HCEC 1CT (cell line): Measurements from ENCODE around the gene PTK7.
"Not testable (repeated sequence)": the region's sequence is repeated elsewhere in the genome, so short reads cannot be mapped to it uniquely, and the experiment has no call there.

Experiments used
- DNase-seq: peaks from one replicate; pipeline ENCODE4 v3.0.0-alpha.2; 2017

Gene PTK7

GRCh38 chr6:43120944-43121913 lies 45.1 kb downstream of the PTK7 start:
- DNase-seq, result peak; percentile 97

GRCh38 chr6:43122146-43122545 lies 46.0 kb downstream of the PTK7 start:
- DNase-seq, result no peak

DNA sequence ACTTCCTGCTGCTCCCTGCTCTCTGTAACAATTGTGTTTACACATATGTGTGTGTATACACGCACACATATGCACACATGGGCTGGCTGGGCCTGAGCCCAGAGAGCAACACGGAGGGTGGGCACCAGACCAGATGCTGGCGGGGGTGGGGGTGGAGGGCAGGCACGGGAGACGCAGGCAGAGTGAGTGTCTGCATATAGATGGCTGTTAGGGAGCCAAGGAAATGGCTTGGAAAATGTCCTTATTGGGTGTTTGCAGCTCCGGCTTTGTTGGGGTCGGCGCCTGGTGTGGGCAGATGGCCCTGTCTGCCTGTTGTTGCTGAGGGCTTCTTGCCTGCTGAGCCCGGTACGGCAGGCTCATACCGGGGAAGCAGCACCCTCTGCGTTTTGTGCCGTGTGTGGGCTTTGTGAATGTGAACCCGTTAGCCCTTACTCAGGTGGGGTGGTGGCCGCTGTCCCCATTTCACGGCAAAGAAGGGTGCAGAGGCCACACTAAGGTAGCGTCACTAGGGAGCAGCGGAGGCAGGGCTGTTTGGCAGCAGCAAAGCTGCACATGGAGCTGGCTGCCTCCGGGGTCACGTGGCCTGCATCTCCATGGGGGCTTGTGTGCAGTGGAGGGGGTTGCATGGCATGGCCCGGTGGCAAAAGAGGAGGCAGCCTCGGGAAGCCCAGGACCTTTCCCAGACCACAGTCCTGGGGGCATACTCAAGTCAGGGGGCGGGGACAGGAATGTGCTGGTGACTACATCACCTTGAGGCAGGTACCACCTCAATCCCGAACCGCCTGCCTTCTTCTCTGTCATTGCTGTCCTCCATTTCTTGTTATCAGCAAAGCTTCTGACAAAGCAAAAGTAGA lies 47.6 kb downstream of the PTK7 start:
- DNase-seq, result no peak

- DNase-seq, result no peak
Observed at GRCh38 chr6:43124481-43124880, 48.4 kb downstream of the PTK7 start.

GRCh38 chr6:43125119-43125518 lies 49.0 kb downstream of the PTK7 start:
- no peak for DNase-seq

- no peak for DNase-seq
Observed at GRCh38 chr6:43125555-43125954, 49.4 kb downstream of the PTK7 start.

DNA sequence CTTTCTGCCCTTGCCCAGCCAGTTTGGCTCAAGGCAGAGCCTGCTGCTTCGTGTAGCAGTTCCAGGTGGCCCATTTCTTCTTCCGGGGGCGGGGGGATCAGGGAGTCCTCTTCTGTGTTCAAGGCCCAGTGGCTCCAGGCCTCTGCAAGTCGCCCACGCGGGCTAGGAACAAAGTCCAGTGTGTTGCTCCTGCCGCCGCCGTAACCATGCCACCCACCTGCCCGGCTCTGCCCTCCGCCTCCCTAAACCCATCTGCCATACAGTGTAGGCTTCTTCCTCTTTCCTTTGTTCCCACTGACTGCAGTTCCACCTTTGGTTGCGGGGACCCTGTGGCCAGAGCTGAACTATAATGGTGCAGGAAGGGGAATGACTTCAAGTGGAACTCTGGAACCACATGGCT lies 51.1 kb downstream of the PTK7 start:
- no peak for DNase-seq

DNA sequence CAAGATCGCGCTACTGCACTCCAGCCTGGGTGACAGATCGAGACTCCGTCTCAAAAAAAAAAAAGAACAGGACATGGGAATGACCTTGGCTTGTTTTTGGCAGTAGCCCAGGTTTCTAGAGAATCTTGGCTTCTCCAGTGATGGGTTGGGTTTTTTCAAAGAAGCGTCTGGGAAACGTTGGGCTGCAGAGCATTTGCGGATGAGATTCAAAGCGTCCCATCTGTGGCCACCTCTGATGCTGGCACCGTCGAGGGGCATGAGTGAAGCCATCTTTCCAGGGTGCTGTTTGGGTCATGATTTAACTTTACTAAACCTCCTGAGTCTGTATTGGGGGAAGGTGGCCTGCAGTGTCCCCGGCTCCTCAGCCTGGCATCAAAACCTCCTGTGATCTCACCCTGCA lies 51.8 kb downstream of the PTK7 start:
- no peak for DNase-seq

GRCh38 chr6:43128926-43129325 lies 52.8 kb downstream of the PTK7 start:
- no peak for DNase-seq

GRCh38 chr6:43129434-43130194 lies 53.5 kb downstream of the PTK7 start:
- DNase-seq, result peak; percentile 12

DNA sequence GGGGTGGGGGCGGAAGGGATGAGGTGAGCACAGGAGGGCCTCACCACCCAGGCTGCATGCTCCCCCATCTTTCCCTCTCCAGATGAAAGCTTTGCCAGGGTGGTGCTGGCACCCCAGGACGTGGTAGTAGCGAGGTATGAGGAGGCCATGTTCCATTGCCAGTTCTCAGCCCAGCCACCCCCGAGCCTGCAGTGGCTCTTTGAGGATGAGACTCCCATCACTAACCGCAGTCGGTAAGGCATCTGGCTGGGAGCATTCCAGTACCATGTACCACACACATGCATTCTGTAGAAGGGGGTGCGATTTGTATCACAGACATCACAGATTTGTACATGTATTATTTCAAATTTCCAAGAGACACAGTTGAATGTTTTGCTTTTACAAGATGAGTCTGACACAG lies 54.3 kb downstream of the PTK7 start:
- DNase-seq, result no peak

DNA sequence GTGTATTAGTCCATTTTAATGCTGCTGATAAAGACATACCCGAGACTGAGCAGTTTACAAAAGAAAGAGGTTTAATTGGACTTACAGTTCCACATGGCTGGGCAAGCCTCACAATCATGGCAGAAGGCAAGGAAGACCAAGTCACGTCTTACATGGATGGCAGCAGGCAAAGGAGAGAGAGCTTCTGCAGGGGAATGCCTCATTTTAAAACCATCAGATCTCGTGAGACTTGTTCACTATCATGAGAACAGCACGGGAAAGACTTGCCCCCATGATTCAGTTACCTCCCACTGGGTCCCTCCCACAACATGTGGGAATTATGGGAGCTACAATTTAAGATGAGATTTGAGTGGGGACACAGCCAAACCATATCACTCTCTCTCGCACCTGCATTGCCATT lies 55.3 kb downstream of the PTK7 start:
- DNase-seq, result not testable (repeated sequence)

- no peak for DNase-seq
Observed at GRCh38 chr6:43138267-43138666, 62.2 kb downstream of the PTK7 start.

- not testable (repeated sequence) for DNase-seq
Observed at GRCh38 chr6:43139973-43140372, 63.9 kb downstream of the PTK7 start.

GRCh38 chr6:43141644-43142043 lies 65.5 kb downstream of the PTK7 start:
- no peak for DNase-seq

DNA sequence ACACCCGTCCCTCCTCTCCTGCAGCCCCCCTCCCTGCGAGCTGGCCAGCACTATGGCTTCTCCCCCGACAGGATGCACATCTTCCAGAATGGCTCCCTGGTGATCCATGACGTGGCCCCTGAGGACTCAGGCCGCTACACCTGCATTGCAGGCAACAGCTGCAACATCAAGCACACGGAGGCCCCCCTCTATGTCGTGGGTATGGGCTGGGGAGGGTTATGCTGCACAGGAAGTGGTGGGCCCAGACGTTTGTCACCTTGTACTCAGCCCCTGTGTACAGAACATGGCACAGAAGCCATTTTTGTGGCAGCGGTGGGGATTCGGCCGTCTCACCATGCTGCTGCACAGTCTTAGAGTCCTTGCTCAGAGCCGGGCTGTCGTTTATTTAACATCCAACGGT lies 66.0 kb downstream of the PTK7 start:
- no peak for DNase-seq

GRCh38 chr6:43143235-43144128 lies 67.4 kb downstream of the PTK7 start:
- peak; percentile 82 for DNase-seq

DNA sequence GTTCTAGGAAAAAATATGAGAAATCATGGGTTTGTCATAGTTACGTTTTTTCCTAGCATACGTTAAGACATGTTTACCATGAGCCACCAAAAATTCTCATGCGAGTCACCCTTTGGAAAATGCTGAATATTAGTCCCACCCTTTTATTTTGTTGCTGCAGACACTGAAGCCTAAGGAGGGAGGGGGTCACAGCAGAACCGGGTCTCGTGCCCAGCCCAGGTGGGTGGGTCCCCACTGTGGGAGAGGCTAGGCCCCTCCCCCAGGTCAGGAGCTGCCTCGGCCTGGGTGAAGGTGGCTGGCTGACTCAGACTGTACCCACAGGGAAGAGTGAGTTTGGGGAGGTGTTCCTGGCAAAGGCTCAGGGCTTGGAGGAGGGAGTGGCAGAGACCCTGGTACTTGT lies 68.8 kb downstream of the PTK7 start:
- no peak for DNase-seq

- no peak for DNase-seq
Observed at GRCh38 chr6:43146261-43146660, 70.1 kb downstream of the PTK7 start.

GRCh38 chr6:43146709-43147688 lies 70.9 kb downstream of the PTK7 start:
- DNase-seq, result no peak
